NCI-H146 treated with DMSO at 0.1 percent for 48 hours (cell line): ENCODE results near the gene PAK5.

Experiments used
- DNase-seq: peaks from one replicate; lab custom pipeline; 2025; ENCODE audit not compliant: unreplicated experiment; lab: John Stamatoyannopoulos, UW

The PAK5 gene

GRCh38 chr20:9501473-9501872 is 337.4 kb downstream of the PAK5 start:
- no peak for DNase-seq

- DNase-seq, result no peak
These were observed 338.8 kb downstream of the PAK5 start for GRCh38 chr20:9500121-9500520.

GRCh38 chr20:9499126-9499899 is 339.6 kb downstream of the PAK5 start:
- DNase-seq, result no peak

GRCh38 chr20:9498322-9498721 is 340.6 kb downstream of the PAK5 start:
- DNase-seq, result no peak

GRCh38 chr20:9496155-9496554 is 342.7 kb downstream of the PAK5 start:
- no peak for DNase-seq

- DNase-seq, result no peak
These were observed 343.2 kb downstream of the PAK5 start for GRCh38 chr20:9495701-9496100.

GRCh38 chr20:9493803-9494202 is 345.1 kb downstream of the PAK5 start:
- DNase-seq, result no peak

GRCh38 chr20:9492067-9492466 is 346.8 kb downstream of the PAK5 start:
- no peak for DNase-seq

- peak; percentile 26 for DNase-seq
These were observed 347.6 kb downstream of the PAK5 start for GRCh38 chr20:9491324-9491723.

GRCh38 chr20:9490631-9491030 is 348.2 kb downstream of the PAK5 start:
- no peak for DNase-seq

GRCh38 chr20:9490161-9490560 is 348.7 kb downstream of the PAK5 start:
- no peak for DNase-seq

GRCh38 chr20:9488063-9488462 is 350.8 kb downstream of the PAK5 start:
- DNase-seq, result no peak
